A673 (cell line): ENCODE data around the gene HP1BP3. TPM values are rescaled to one million over a fixed set of nuclear protein-coding genes. Genes with fewer than 3 reads are reported as not detected.

Source experiments
- BruUV-seq: library from RNA; stranded (reverse); fragments of 400-500 nt; replicated peaks from 2 replicates; lab custom pipeline; 2021; lab: Mats Ljungman, UMichigan
- CTCF ChIA-PET: fragments of 300-600 bp; sonication (Branson Sonifier 250); formaldehyde crosslinking; loops from one replicate; lab custom pipeline; 2022; ENCODE audit warnings: antibody characterized with exemption; lab: Charles Lee
- POLR2A ChIA-PET: fragments of 300-600 bp; sonication (Branson Sonifier 250); formaldehyde crosslinking; loops from one replicate; lab custom pipeline; 2022; ENCODE audit warnings: antibody characterized with exemption; ENCODE audit not compliant: low non-redundant PET; lab: Charles Lee
- DNase-seq: peaks from one replicate; pipeline ENCODE4 v3.0.0-alpha.2; 2015; ENCODE audit warnings: low spot score
- H3K27ac ChIP-seq: fragments of 200-600 bp; sonication (generic); 2 replicates; pipeline ENCODE4 v1.5.1; 2016; ENCODE audit warnings: mixed run types, low read depth, mild to moderate bottlenecking, mixed read lengths, antibody characterized with exemption, low read length; ENCODE audit not compliant: poor library complexity, severe bottlenecking
- H3K27me3 ChIP-seq: fragments of 200-600 bp; sonication (generic); replicated peaks from 2 replicates; pipeline ENCODE4 v1.6.1; 2017; ENCODE audit warnings: mixed run types, low read depth, mild to moderate bottlenecking, mixed read lengths, antibody characterized with exemption, low read length; ENCODE audit not compliant: insufficient read depth, poor library complexity
- H3K36me3 ChIP-seq: fragments of 200-600 bp; sonication (generic); 2 replicates; pipeline ENCODE4 v1.6.1; 2016; ENCODE audit warnings: mixed run types, mild to moderate bottlenecking, mixed read lengths, antibody characterized with exemption, low read length; ENCODE audit not compliant: insufficient read depth, poor library complexity, severe bottlenecking
- H3K4me1 ChIP-seq: fragments of 200-600 bp; sonication (generic); 2 replicates; pipeline ENCODE4 v1.6.1; 2017; ENCODE audit warnings: mixed run types, mild to moderate bottlenecking, mixed read lengths, antibody characterized with exemption, low read length; ENCODE audit not compliant: insufficient read depth, poor library complexity, severe bottlenecking
- H3K4me3 ChIP-seq: fragments of 200-600 bp; sonication (generic); 2 replicates; pipeline ENCODE4 v1.5.1; 2016; ENCODE audit warnings: low read depth, mixed run types, mild to moderate bottlenecking, mixed read lengths, low read length; ENCODE audit not compliant: poor library complexity, severe bottlenecking
- H3K9me3 ChIP-seq: fragments of 200-600 bp; sonication (generic); 2 replicates; pipeline ENCODE4 v1.6.1; 2016; ENCODE audit warnings: mixed run types, low read depth, mild to moderate bottlenecking, mixed read lengths, antibody characterized with exemption, low read length; ENCODE audit not compliant: poor library complexity, severe bottlenecking
- CTCF ChIP-seq: fragments of 300-800, 200-600 bp; sonication (generic); conservative IDR thresholded peaks from 2 replicates; pipeline ENCODE4 v1.5.1; 2017; ENCODE audit warnings: low read depth, mild to moderate bottlenecking, antibody characterized with exemption, low read length, moderate library complexity, mixed read lengths
- EZH2 ChIP-seq: fragments of 200-600 bp; sonication (generic); IDR thresholded peaks from 2 replicates; pipeline ENCODE4 v1.6.1; 2017; ENCODE audit warnings: borderline replicate concordance, low read depth, mild to moderate bottlenecking, mixed read lengths, antibody characterized with exemption, low read length; ENCODE audit not compliant: poor library complexity, severe bottlenecking
- intact Hi-C: fragments of 100-400 bp; cut with micrococcal nuclease; formaldehyde crosslinking; loops from one replicate; pipeline ENCODE4 v1.10.0; 2022; ENCODE audit not compliant: unreplicated experiment
- total RNA-seq: library from RNA; stranded (reverse); gene quantifications from 2 replicates; pipeline ENCODE4 v1.2.3, GENCODE V29; 2021

Gene HP1BP3
- total RNA-seq, 1 experiment from 2014 or later: 337 TPM

GRCh38 chr1:20767271-20767670, 19.8 kb downstream of the HP1BP3 start:
- no TSS peak for BruUV-seq
- no peaks in the 10 kb centered on the region for H3K4me1 ChIP-seq
- POLR2A ChIA-PET: no interaction called here
- no peak for TF ChIP-seq CTCF
- no peak for TF ChIP-seq EZH2
- H3K9me3 ChIP-seq: no peaks in the 10 kb centered on the region
- CTCF ChIA-PET: no interaction called here
- H3K4me3 ChIP-seq: no peak overlapping the region
- H3K27ac ChIP-seq: no peak overlapping the region
- DNase-seq: no peak
- H3K36me3 ChIP-seq: peaks cover 100% of the 10 kb centered on the region
- intact Hi-C loops: no loop called here
- no peaks in the 10 kb centered on the region for H3K27me3 ChIP-seq

GRCh38 chr1:20763417-20763816, 23.7 kb downstream of the HP1BP3 start:
- H3K27ac ChIP-seq: no peak overlapping the region
- intact Hi-C loops: no loop called here
- DNase-seq: no peak
- H3K4me1 ChIP-seq: no peaks in the 10 kb centered on the region
- TF ChIP-seq EZH2: no peak
- TF ChIP-seq CTCF: no peak
- ChIA-PET POLR2A (no interaction called here), CTCF (no interaction called here)
- H3K9me3 ChIP-seq: no peaks in the 10 kb centered on the region
- BruUV-seq: no TSS peak
- no peak overlapping the region for H3K4me3 ChIP-seq
- peaks cover 98% of the 10 kb centered on the region for H3K36me3 ChIP-seq
- no peaks in the 10 kb centered on the region for H3K27me3 ChIP-seq

GRCh38 chr1:20760322-20760721, 26.8 kb downstream of the HP1BP3 start:
- no peak for DNase-seq
- intact Hi-C loops: no loop called here
- TF ChIP-seq CTCF (no peak), EZH2 (no peak)
- Histone ChIP-seq H3K9me3 (no peaks in the 10 kb centered on the region), H3K27me3 (no peaks in the 10 kb centered on the region), H3K4me1 (no peaks in the 10 kb centered on the region), H3K4me3 (no peak overlapping the region), H3K36me3 (peaks cover 97% of the 10 kb centered on the region), H3K27ac (no peak overlapping the region)
- no TSS peak for BruUV-seq
- CTCF ChIA-PET: no interaction called here
- POLR2A ChIA-PET: interaction anchor here (0.5 kb wide), 1 partner anchor 27 kb away, joined by 3 read pairs; the partner anchor contains the start of gene HP1BP3
